Natural killer cell treated with Interleukin-12 subunit alpha and Interleukin-12 subunit beta and Interleukin-15 and Interleukin-18, amount 100 ng/mL, for 72 hours (primary cell): ENCODE measurements around the gene ELP2. TPM values are rescaled to one million over a fixed set of nuclear protein-coding genes. Genes with fewer than 3 reads are reported as not detected.

Source experiments
- ATAC-seq, 2 donors: fragments of 150-1000 bp; cut with Tn5 transposase in 1 of 2; sonication (Bioruptor Pico), chemical (Tn5 transposase) in 1 of 2; 2 replicates each; pipeline ENCODE4 v1.10.0; 2021
- DNase-seq: peaks from one replicate; pipeline ENCODE4 v3.0.0; 2022; ENCODE audit warnings: low spot score
- H3K27ac Mint-ChIP-seq, 2 donors: 1 replicate in 1 of 2; 2 replicates in 1 of 2; pipeline ENCODE4 v1.8.0; 2022; ENCODE audit warnings: mixed read lengths in 2 of 2, mild to moderate bottlenecking in 1 of 2, moderate library complexity in 1 of 2
- H3K27me3 Mint-ChIP-seq, 2 donors: 1 replicate in 1 of 2; 2 replicates in 1 of 2; pipeline ENCODE4 v1.8.0; 2022; ENCODE audit warnings: mixed read lengths in 2 of 2
- H3K36me3 Mint-ChIP-seq: one replicate; pipeline ENCODE4 v1.8.0; 2022; ENCODE audit warnings: mixed read lengths
- H3K4me1 Mint-ChIP-seq, 2 donors: 1 replicate in 1 of 2; 2 replicates in 1 of 2; pipeline ENCODE4 v1.8.0; 2022; ENCODE audit warnings: low read depth in 2 of 2, mixed read lengths in 2 of 2, mild to moderate bottlenecking in 1 of 2
- H3K4me3 Mint-ChIP-seq: one replicate; pipeline ENCODE4 v1.8.0; 2022; ENCODE audit warnings: mixed read lengths
- H3K9me3 Mint-ChIP-seq: 2 replicates; pipeline ENCODE4 v1.8.0; 2022; ENCODE audit warnings: mixed read lengths
- total RNA-seq, 2 donors: library from RNA; stranded (reverse); gene quantifications; one replicate each; pipeline ENCODE4 v1.2.3, GENCODE V29; 2022

Gene ELP2
- total RNA-seq, 2 donors from 2014 or later: 72.3 to 92.9 TPM

GRCh38 chr18:36212301-36213171 lies 82.8 kb downstream of the ELP2 start:
- H3K36me3 Mint-ChIP-seq: no peaks in the 10 kb centered on the region
- H3K9me3 Mint-ChIP-seq: no peaks in the 10 kb centered on the region
- peaks cover 6 to 20% of the 10 kb centered on the region in 2 donors for H3K27me3 Mint-ChIP-seq
- ATAC-seq: no peak
- DNase-seq: no peak
- H3K4me1 Mint-ChIP-seq: no peaks in the 10 kb centered on the region
- no peak overlapping the region for H3K27ac Mint-ChIP-seq
- no peak overlapping the region for H3K4me3 Mint-ChIP-seq

- Mint-ChIP-seq H3K27ac (no peak overlapping the region), H3K4me1 (no peaks in the 10 kb centered on the region), H3K9me3 (no peaks in the 10 kb centered on the region), H3K4me3 (no peak overlapping the region), H3K36me3 (no peaks in the 10 kb centered on the region), H3K27me3 (peaks cover 6 to 21% of the 10 kb centered on the region in 2 donors)
- ATAC-seq (peak in 1 of 2 donors; percentile 41), DNase-seq (no peak)
Measured at GRCh38 chr18:36214811-36215210, 85.1 kb downstream of the ELP2 start.

GRCh38 chr18:36215577-36215976 lies 85.9 kb downstream of the ELP2 start:
- peaks cover 6 to 21% of the 10 kb centered on the region in 2 donors for H3K27me3 Mint-ChIP-seq

GRCh38 chr18:36217348-36217747 lies 87.6 kb downstream of the ELP2 start:
- H3K4me3 Mint-ChIP-seq: no peak overlapping the region
- ATAC-seq (no peak), DNase-seq (no peak)
- no peaks in the 10 kb centered on the region for H3K9me3 Mint-ChIP-seq
- no peaks in the 10 kb centered on the region for H3K36me3 Mint-ChIP-seq
- peaks cover 6 to 21% of the 10 kb centered on the region in 2 donors for H3K27me3 Mint-ChIP-seq
- no peak overlapping the region for H3K27ac Mint-ChIP-seq
- no peaks in the 10 kb centered on the region for H3K4me1 Mint-ChIP-seq

More at GRCh38 chr18:36215577-36215976, 85.9 kb downstream of the ELP2 start:
- no peak for ATAC-seq
- DNase-seq: no peak
- Mint-ChIP-seq H3K27ac (no peak overlapping the region), H3K4me3 (no peak overlapping the region), H3K36me3 (no peaks in the 10 kb centered on the region), H3K9me3 (no peaks in the 10 kb centered on the region), H3K4me1 (no peaks in the 10 kb centered on the region)

- Mint-ChIP-seq H3K9me3 (peaks cover 13% of the 10 kb centered on the region), H3K36me3 (peaks cover 21% of the 10 kb centered on the region), H3K27ac (no peak overlapping the region), H3K27me3 (peaks cover 5 to 24% of the 10 kb centered on the region in 2 donors), H3K4me1 (no peaks in the 10 kb centered on the region), H3K4me3 (no peak overlapping the region)
- no peak for ATAC-seq
- DNase-seq: no peak
Measured at GRCh38 chr18:36229188-36229587, 99.5 kb downstream of the ELP2 start.

Other genes with a start within 250 kb of the ELP2 start
- 10 to 100 TPM; 16.0 to 38.6 TPM for gene RPRD1A, start 62.3 kb upstream of the ELP2 start, total RNA-seq
- 10 to 100 TPM; 34.7 to 36.1 TPM for gene SLC39A6, start 559 bp upstream of the ELP2 start, total RNA-seq
- gene MOCOS, start 57.6 kb downstream of the ELP2 start, total RNA-seq: under 1 TPM in 1 of 2 donors, not detected in 1; 0.24 TPM
- not detected for gene FHOD3, start 167.8 kb downstream of the ELP2 start, total RNA-seq